Measurements from ENCODE around the gene EHMT1. TPM values are rescaled to one million over a fixed set of nuclear protein-coding genes. Genes with fewer than 3 reads are reported as not detected.

EHMT1 gene
- total RNA-seq, 2 experiments from 2014 or later = 80.6 to 87.8 TPM

DNA sequence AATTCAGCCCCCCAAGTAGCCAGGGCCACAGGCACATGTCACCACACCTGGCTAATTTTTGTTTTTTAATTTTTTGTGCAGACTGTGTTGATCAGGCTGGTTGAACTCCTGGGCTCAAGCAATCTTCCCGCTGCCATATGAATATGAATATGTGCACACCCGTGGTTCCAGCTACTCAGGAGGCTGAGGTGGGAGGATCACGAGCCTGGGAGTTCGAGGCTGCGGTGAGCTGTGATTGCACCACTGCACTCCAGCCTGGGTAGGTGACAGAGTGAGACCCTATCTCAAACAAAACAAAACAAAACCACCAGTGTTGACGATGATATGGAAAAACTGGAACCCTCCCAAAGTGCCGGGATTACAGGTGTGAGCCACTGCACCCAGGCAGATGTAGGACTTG lies 32.0 kb downstream of the EHMT1 start:
- H3K27ac Mint-ChIP-seq = no peak overlapping the region
- ChIA-PET CTCF (no interaction called here), POLR2A (no interaction called here)
- H3K9me3 Mint-ChIP-seq = no peaks in the 10 kb centered on the region
- no peak for TF ChIP-seq CTCF (IDR thresholded peaks at IDR 0.05)
- Histone ChIP-seq H3K4me1 (ENCODE audit: insufficient read depth, low read length) (peaks cover 21% of the 10 kb centered on the region), H3K27me3 (ENCODE audit: control insufficient read depth in 1 of 2, insufficient read depth in 2 of 2, low read length in 2 of 2) (no peaks in the 10 kb centered on the region), H3K36me3 (ENCODE audit: insufficient read depth, low read length) (peaks cover 38% of the 10 kb centered on the region), H3K4me3 (ENCODE audit: low read length) (no peak overlapping the region), H3K27ac (ENCODE audit: low read depth in 1 of 2, low read length in 2 of 2) (no peak overlapping the region), H3K9me3 (ENCODE audit: control insufficient read depth in 1 of 2, insufficient read depth in 1 of 2, low read length in 2 of 2) (no peaks in the 10 kb centered on the region)
- intact Hi-C loops (cut with DNase I, micrococcal nuclease) = no loop called here
- H3K4me3 Mint-ChIP-seq = no peak overlapping the region
- no peaks in the 10 kb centered on the region for H3K27me3 Mint-ChIP-seq
- DNase-seq (no peak), ATAC-seq (ENCODE audit: poor library complexity) (no peak)
- H3K36me3 Mint-ChIP-seq (ENCODE audit: low read depth) = peaks cover 68% of the 10 kb centered on the region
- peaks cover 40% of the 10 kb centered on the region for H3K4me1 Mint-ChIP-seq (ENCODE audit: low read depth)

GRCh38 chr9:137656416-137656815 lies 37.6 kb downstream of the EHMT1 start:
- Histone ChIP-seq H3K4me3 (ENCODE audit: low read length) (no peak overlapping the region), H3K36me3 (ENCODE audit: insufficient read depth, low read length) (peaks cover 13% of the 10 kb centered on the region), H3K27ac (ENCODE audit: low read depth in 1 of 2, low read length in 2 of 2) (no peak overlapping the region), H3K9me3 (ENCODE audit: control insufficient read depth in 1 of 2, insufficient read depth in 1 of 2, low read length in 2 of 2) (no peaks in the 10 kb centered on the region), H3K27me3 (ENCODE audit: control insufficient read depth in 1 of 2, insufficient read depth in 2 of 2, low read length in 2 of 2) (no peaks in the 10 kb centered on the region), H3K4me1 (ENCODE audit: insufficient read depth, low read length) (peaks cover 8% of the 10 kb centered on the region)
- CTCF ChIA-PET = no interaction called here
- intact Hi-C loops (cut with DNase I, micrococcal nuclease) = no loop called here
- ATAC-seq (ENCODE audit: poor library complexity) = no peak
- H3K27me3 Mint-ChIP-seq = no peaks in the 10 kb centered on the region
- POLR2A ChIA-PET = interaction anchor here (0.7 kb wide), 1 partner anchor 8 kb away, joined by 3 read pairs; no protein-coding TSS in a partner anchor
- DNase-seq = no peak
- peaks cover 36% of the 10 kb centered on the region for H3K4me1 Mint-ChIP-seq (ENCODE audit: low read depth)
- H3K4me3 Mint-ChIP-seq = no peak overlapping the region
- H3K9me3 Mint-ChIP-seq = no peaks in the 10 kb centered on the region
- H3K27ac Mint-ChIP-seq = no peak overlapping the region
- no peak for TF ChIP-seq CTCF (IDR thresholded peaks at IDR 0.05)
- H3K36me3 Mint-ChIP-seq (ENCODE audit: low read depth) = peaks cover 48% of the 10 kb centered on the region

DNA sequence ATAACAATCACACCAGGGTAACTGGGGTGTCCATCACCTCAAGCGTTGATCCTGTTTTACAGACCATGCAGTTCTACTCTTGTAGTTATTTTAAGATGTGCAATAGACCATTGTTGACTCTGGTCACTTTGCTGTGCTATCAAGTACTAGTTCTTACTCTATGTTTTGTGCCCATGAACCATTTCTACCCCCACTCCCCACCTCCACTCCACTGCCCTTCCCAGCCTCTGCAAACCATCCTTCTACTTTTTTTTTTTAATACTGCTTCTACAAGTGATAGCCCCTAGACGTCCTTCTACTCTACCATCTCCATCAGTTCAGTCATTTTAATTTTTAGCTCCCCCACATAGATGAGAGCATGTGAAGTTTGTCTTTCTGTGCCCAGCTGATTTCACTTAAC lies 38.8 kb downstream of the EHMT1 start:
- Mint-ChIP-seq H3K9me3 (no peaks in the 10 kb centered on the region), H3K36me3 (ENCODE audit: low read depth) (peaks cover 40% of the 10 kb centered on the region), H3K4me1 (ENCODE audit: low read depth) (peaks cover 36% of the 10 kb centered on the region), H3K27ac (peak overlapping the region; percentile 17), H3K4me3 (no peak overlapping the region), H3K27me3 (no peaks in the 10 kb centered on the region)
- Histone ChIP-seq H3K27ac (ENCODE audit: low read depth in 1 of 2, low read length in 2 of 2) (no peak overlapping the region), H3K36me3 (ENCODE audit: insufficient read depth, low read length) (peaks cover 6% of the 10 kb centered on the region), H3K4me1 (ENCODE audit: insufficient read depth, low read length) (peaks cover 8% of the 10 kb centered on the region), H3K9me3 (ENCODE audit: control insufficient read depth in 1 of 2, insufficient read depth in 1 of 2, low read length in 2 of 2) (no peaks in the 10 kb centered on the region), H3K27me3 (ENCODE audit: control insufficient read depth in 1 of 2, insufficient read depth in 2 of 2, low read length in 2 of 2) (no peaks in the 10 kb centered on the region), H3K4me3 (ENCODE audit: low read length) (no peak overlapping the region)
- ChIA-PET CTCF (interaction anchor here (1.2 kb wide), 1 partner anchor 15 kb away, joined by 3 read pairs; no protein-coding TSS in a partner anchor), POLR2A (no interaction called here)
- ATAC-seq (ENCODE audit: poor library complexity) (no peak), DNase-seq (no peak)
- intact Hi-C loops (cut with DNase I, micrococcal nuclease) = no loop called here
- TF ChIP-seq CTCF (IDR thresholded peaks at IDR 0.05) = no peak

All from CD4-positive, alpha-beta T cell (primary cell).